ENCODE results near the gene GPRIN1. TPM values are rescaled to one million over a fixed set of nuclear protein-coding genes. Genes with fewer than 3 reads are reported as not detected.
"Not testable (repeated sequence)": the region's sequence is repeated elsewhere in the genome, so short reads cannot be mapped to it uniquely, and the experiment has no call there.

GPRIN1 gene
- total and polyA plus RNA-seq, 8 donors, result 0.23 to 3.2 (median 0.58) TPM

- ATAC-seq (no peak), DNase-seq (no peak), FAIRE-seq (no peak)
- Histone ChIP-seq H3K4me3 (no peak overlapping the region), H3K27me3 (no peaks in the 10 kb centered on the region), H3K27ac (no peak overlapping the region), H3K9me3 (no peaks in the 10 kb centered on the region), H3K4me1 (no peaks in the 10 kb centered on the region), H3K36me3 (no peaks in the 10 kb centered on the region)
- WGBS, 2 donors, result 86 to 93% methylated on average over 12 of the region's 12 CpGs
- intact Hi-C loops (cut with DNase I), result no loop called here
- TF ChIP-seq CTCF (IDR thresholded peaks at IDR 0.05), result no peak
Observed at GRCh38 chr5:176593273-176593869, 16.6 kb downstream of the GPRIN1 start.

GRCh38 chr5:176592573-176592972 lies 17.4 kb downstream of the GPRIN1 start:
- Histone ChIP-seq H3K4me1 (no peaks in the 10 kb centered on the region), H3K36me3 (no peaks in the 10 kb centered on the region), H3K27ac (no peak overlapping the region), H3K27me3 (no peaks in the 10 kb centered on the region), H3K9me3 (no peaks in the 10 kb centered on the region), H3K4me3 (no peak overlapping the region)
- DNase-seq (no peak), ATAC-seq (no peak), FAIRE-seq (no peak)
- no peak for TF ChIP-seq CTCF (IDR thresholded peaks at IDR 0.05)
- intact Hi-C loops (cut with DNase I), result no loop called here
- 84 to 90% methylated on average over 3 of the region's 3 CpGs for WGBS, 2 donors

- DNase-seq; H3K27me3 ChIP-seq; H3K4me3 ChIP-seq; H3K36me3 ChIP-seq; intact Hi-C loops (cut with DNase I); H3K4me1 ChIP-seq; H3K9me3 ChIP-seq; ATAC-seq; H3K27ac ChIP-seq: not testable (repeated sequence)
- peak; percentile 99 for FAIRE-seq
- WGBS, 2 donors, result 63 to 82% methylated on average over 1 to 2 of the region's 2 CpGs
Observed at GRCh38 chr5:176591667-176592066, 18.3 kb downstream of the GPRIN1 start.

GRCh38 chr5:176590035-176590717 lies 19.8 kb downstream of the GPRIN1 start:
- no peak for DNase-seq
- Histone ChIP-seq H3K4me3 (no peak overlapping the region), H3K36me3 (no peaks in the 10 kb centered on the region), H3K4me1 (no peaks in the 10 kb centered on the region), H3K27me3 (no peaks in the 10 kb centered on the region), H3K9me3 (no peaks in the 10 kb centered on the region), H3K27ac (no peak overlapping the region)
- no peak for FAIRE-seq
- no peak for ATAC-seq
- 76 to 84% methylated on average over 17 of the region's 17 CpGs for WGBS, 2 donors
- TF ChIP-seq CTCF (IDR thresholded peaks at IDR 0.05), result no peak
- intact Hi-C loops (cut with DNase I), result no loop called here

- Histone ChIP-seq H3K4me3 (no peak overlapping the region), H3K4me1 (no peaks in the 10 kb centered on the region), H3K27me3 (no peaks in the 10 kb centered on the region), H3K27ac (no peak overlapping the region), H3K36me3 (no peaks in the 10 kb centered on the region), H3K9me3 (no peaks in the 10 kb centered on the region)
- no peak for TF ChIP-seq CTCF (IDR thresholded peaks at IDR 0.05)
- no peak for DNase-seq
- WGBS, 2 donors, result 74 to 82% methylated on average over 31 of the region's 31 CpGs
- FAIRE-seq, result no peak
- intact Hi-C loops (cut with DNase I), result no loop called here
- ATAC-seq, result no peak
Observed at GRCh38 chr5:176589039-176589769, 20.8 kb downstream of the GPRIN1 start.
